GM21576 (cell line): ENCODE measurements around the gene ARSK.
"Not testable (repeated sequence)": the region's sequence is repeated elsewhere in the genome, so short reads cannot be mapped to it uniquely, and the experiment has no call there.

Experiments used
- ATAC-seq: cut with Tn5 transposase; IDR thresholded peaks from one replicate; pipeline ENCODE4 v1.9.1; 2021; ENCODE audit warnings: mild to moderate bottlenecking, moderate library complexity; ENCODE audit not compliant: unreplicated experiment

ARSK gene

GRCh38 chr5:95646226-95646568, 91.3 kb downstream of the ARSK start:
- not testable (repeated sequence) for ATAC-seq

GRCh38 chr5:95646569-95647431, 91.9 kb downstream of the ARSK start, which contains the start of gene RFESD:
Gene RFESD (plus strand): TSS chr5:95646777. CDS start chr5:95652272, 5,495 bp downstream.
- ATAC-seq: peak; percentile 94

GRCh38 chr5:95647886-95648860, 93.3 kb downstream of the ARSK start:
- ATAC-seq: no peak

- no peak for ATAC-seq
Observed at GRCh38 chr5:95649274-95649673, 94.4 kb downstream of the ARSK start.

- ATAC-seq: no peak
Observed at GRCh38 chr5:95649842-95650620, 95.1 kb downstream of the ARSK start.

GRCh38 chr5:95652849-95653248, 97.9 kb downstream of the ARSK start:
- ATAC-seq: no peak

- ATAC-seq: no peak
Observed at GRCh38 chr5:95654196-95654595, 99.3 kb downstream of the ARSK start.
